IMR-90 (cell line): Measurements from ENCODE around the gene RTBDN.

Experiments used
- CEBPB ChIP-seq: IDR thresholded peaks from 2 replicates; pipeline ENCODE4 v1.6.1; 2012; ENCODE audit warnings: low read depth, low read length, improper control_type of control experiment
- MAFK ChIP-seq: IDR thresholded peaks from 2 replicates; pipeline ENCODE4 v1.6.1; 2012; ENCODE audit warnings: low read depth, low read length, improper control_type of control experiment
- MAZ ChIP-seq: IDR thresholded peaks from 2 replicates; pipeline ENCODE4 v1.6.1; 2012; ENCODE audit warnings: low read depth, mild to moderate bottlenecking, low read length, improper control_type of control experiment, moderate library complexity, borderline replicate concordance
- MXI1 ChIP-seq: IDR thresholded peaks from 2 replicates; pipeline ENCODE4 v1.6.1; 2012; ENCODE audit warnings: low read depth, mild to moderate bottlenecking, low read length, moderate library complexity, borderline replicate concordance
- NFE2L2 ChIP-seq: fragments of 150-350 bp; IDR thresholded peaks from 2 replicates; pipeline ENCODE4 v1.6.1; 2016; ENCODE audit warnings: low read depth, mild to moderate bottlenecking, low read length
- POLR2A ChIP-seq: IDR thresholded peaks from 2 replicates; pipeline ENCODE4 v1.6.1; 2012; ENCODE audit warnings: mild to moderate bottlenecking, low read depth, low read length
- RAD21 ChIP-seq: IDR thresholded peaks from 2 replicates; pipeline ENCODE4 v1.6.1; 2012; ENCODE audit warnings: low read length, improper control_type of control experiment
- RCOR1 ChIP-seq: IDR thresholded peaks from 2 replicates; pipeline ENCODE4 v1.6.1; 2012; ENCODE audit warnings: mild to moderate bottlenecking, low read length, improper control_type of control experiment; ENCODE audit not compliant: insufficient replicate concordance
- RFX5 ChIP-seq: IDR thresholded peaks from 2 replicates; pipeline ENCODE4 v1.8.0; 2012; ENCODE audit warnings: low read depth, mild to moderate bottlenecking, low read length, moderate library complexity
- TF ChIP-seq, protein P1 (sequence below): conservative IDR thresholded peaks from 2 replicates; pipeline ENCODE4 v1.5.1; 2012; ENCODE audit warnings: mild to moderate bottlenecking, low read depth, low read length, improper control_type of control experiment

DNA sequence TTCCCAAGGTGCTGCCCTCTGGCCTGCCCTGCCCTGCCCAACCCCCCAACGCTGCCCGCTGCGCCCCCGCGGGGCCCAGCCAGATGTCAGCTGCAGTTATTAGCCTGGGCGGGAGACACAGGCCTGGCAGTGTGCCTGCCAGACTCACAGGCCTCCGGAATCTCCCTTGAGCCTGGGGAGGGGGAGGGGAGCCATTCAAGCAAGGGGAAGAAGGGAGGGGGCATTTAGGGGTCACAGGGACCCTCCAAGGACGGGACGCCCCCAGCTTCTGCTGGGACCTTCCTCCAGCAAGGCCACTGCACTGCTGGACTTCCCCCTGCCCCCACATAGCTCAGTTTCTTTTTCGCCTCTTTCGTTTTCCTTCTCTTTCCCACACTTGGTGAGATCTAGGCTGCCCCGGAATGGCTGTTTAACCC, 45.7 kb downstream of the RTBDN start:
- TF ChIP-seq, protein P1, sequence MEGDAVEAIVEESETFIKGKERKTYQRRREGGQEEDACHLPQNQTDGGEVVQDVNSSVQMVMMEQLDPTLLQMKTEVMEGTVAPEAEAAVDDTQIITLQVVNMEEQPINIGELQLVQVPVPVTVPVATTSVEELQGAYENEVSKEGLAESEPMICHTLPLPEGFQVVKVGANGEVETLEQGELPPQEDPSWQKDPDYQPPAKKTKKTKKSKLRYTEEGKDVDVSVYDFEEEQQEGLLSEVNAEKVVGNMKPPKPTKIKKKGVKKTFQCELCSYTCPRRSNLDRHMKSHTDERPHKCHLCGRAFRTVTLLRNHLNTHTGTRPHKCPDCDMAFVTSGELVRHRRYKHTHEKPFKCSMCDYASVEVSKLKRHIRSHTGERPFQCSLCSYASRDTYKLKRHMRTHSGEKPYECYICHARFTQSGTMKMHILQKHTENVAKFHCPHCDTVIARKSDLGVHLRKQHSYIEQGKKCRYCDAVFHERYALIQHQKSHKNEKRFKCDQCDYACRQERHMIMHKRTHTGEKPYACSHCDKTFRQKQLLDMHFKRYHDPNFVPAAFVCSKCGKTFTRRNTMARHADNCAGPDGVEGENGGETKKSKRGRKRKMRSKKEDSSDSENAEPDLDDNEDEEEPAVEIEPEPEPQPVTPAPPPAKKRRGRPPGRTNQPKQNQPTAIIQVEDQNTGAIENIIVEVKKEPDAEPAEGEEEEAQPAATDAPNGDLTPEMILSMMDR: no peak
- no peak for TF ChIP-seq POLR2A
- TF ChIP-seq MXI1: no peak
- peak; percentile 72; the same call in 1 of the 2 replicates for TF ChIP-seq MAZ
- TF ChIP-seq RAD21: no peak
- no peak for TF ChIP-seq RFX5
- TF ChIP-seq CEBPB: no peak
- TF ChIP-seq RCOR1: no peak
- no peak for TF ChIP-seq MAFK
- TF ChIP-seq NFE2L2: no peak
